Adipocyte (in vitro differentiated cells): Measurements from ENCODE around the gene REC8.
"Not testable (repeated sequence)": the region's sequence is repeated elsewhere in the genome, so short reads cannot be mapped to it uniquely, and the experiment has no call there.

Source experiments
- DNase-seq: peaks from one replicate; pipeline ENCODE4 v3.0.0-alpha.2; 2015; ENCODE audit warnings: low read depth
- H3K27me3 ChIP-seq: replicated peaks from 2 replicates; pipeline ENCODE4 v1.7.0; 2013; ENCODE audit warnings: mild to moderate bottlenecking, low read length, moderate library complexity; ENCODE audit not compliant: control insufficient read depth, insufficient read depth
- H3K36me3 ChIP-seq: 2 replicates; pipeline ENCODE4 v1.7.0; 2013; ENCODE audit warnings: low read length, mild to moderate bottlenecking, moderate library complexity; ENCODE audit not compliant: control insufficient read depth, insufficient read depth, severe bottlenecking
- H3K4me1 ChIP-seq: 2 replicates; pipeline ENCODE4 v1.7.0; 2013; ENCODE audit warnings: mild to moderate bottlenecking, low read length, moderate library complexity; ENCODE audit not compliant: control insufficient read depth, insufficient read depth
- H3K4me3 ChIP-seq: 2 replicates; pipeline ENCODE4 v1.7.0; 2013; ENCODE audit warnings: mild to moderate bottlenecking, low read length, moderate library complexity
- H3K9ac ChIP-seq: 2 replicates; pipeline ENCODE4 v1.7.0; 2013; ENCODE audit warnings: mild to moderate bottlenecking, low read length, moderate library complexity
- H3K9me3 ChIP-seq: 2 replicates; pipeline ENCODE4 v1.7.0; 2013; ENCODE audit warnings: mild to moderate bottlenecking, low read length, moderate library complexity; ENCODE audit not compliant: control insufficient read depth

REC8 gene

GRCh38 chr14:24203249-24203886, 31.5 kb downstream of the REC8 start:
- not testable (repeated sequence) for H3K4me1 ChIP-seq, H3K9ac ChIP-seq, H3K4me3 ChIP-seq, H3K9me3 ChIP-seq, DNase-seq, H3K27me3 ChIP-seq
- peaks cover 49% of the 10 kb centered on the region for H3K36me3 ChIP-seq

GRCh38 chr14:24204163-24205146, 32.6 kb downstream of the REC8 start:
- Histone ChIP-seq H3K27me3 (no peaks in the 10 kb centered on the region), H3K36me3 (peaks cover 58% of the 10 kb centered on the region), H3K4me3 (no peak overlapping the region), H3K4me1 (no peaks in the 10 kb centered on the region), H3K9ac (no peak overlapping the region), H3K9me3 (no peaks in the 10 kb centered on the region)
- no peak for DNase-seq

GRCh38 chr14:24206260-24207103, 34.6 kb downstream of the REC8 start:
- Histone ChIP-seq H3K36me3 (peaks cover 72% of the 10 kb centered on the region), H3K9me3 (no peaks in the 10 kb centered on the region), H3K27me3 (no peaks in the 10 kb centered on the region), H3K9ac (no peak overlapping the region), H3K4me3 (no peak overlapping the region), H3K4me1 (no peaks in the 10 kb centered on the region)
- no peak for DNase-seq

DNA sequence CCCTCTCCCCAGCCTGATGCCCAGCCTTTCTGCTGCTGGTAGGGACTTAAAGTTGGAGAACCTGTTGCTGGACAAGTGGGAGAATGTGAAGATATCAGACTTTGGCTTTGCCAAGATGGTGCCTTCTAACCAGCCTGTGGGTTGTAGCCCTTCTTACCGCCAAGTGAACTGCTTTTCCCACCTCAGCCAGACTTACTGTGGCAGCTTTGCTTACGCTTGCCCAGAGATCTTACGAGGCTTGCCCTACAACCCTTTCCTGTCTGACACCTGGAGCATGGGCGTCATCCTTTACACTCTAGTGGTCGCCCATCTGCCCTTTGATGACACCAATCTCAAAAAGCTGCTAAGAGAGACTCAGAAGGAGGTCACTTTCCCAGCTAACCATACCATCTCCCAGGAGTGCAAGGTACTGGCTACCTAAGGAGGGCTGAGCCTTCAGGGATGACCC, 35.2 kb downstream of the REC8 start:
- no peaks in the 10 kb centered on the region for H3K9me3 ChIP-seq
- no peak overlapping the region for H3K4me3 ChIP-seq
- H3K27me3 ChIP-seq, result no peaks in the 10 kb centered on the region
- no peak for DNase-seq
- H3K4me1 ChIP-seq, result no peaks in the 10 kb centered on the region
- H3K36me3 ChIP-seq, result peaks cover 69% of the 10 kb centered on the region
- no peak overlapping the region for H3K9ac ChIP-seq

DNA sequence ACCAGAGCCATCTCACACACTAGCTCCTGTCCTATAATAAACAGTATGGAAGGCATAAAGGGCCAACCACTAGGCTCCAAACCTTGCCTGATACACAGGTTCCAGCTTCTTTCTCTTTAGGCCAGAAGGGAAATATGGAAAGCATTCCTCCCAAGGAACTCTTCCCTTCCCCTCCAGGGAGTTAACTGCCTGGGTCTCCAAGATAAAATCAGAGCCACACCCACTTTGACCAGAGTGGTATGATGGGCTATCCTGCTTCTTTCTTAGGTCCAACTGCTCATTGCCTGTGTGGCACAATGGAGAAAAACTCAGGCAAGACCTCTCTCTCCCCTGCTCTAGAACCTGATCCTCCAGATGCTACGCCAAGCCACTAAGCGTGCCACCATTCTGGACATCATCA, 35.7 kb downstream of the REC8 start:
- Histone ChIP-seq H3K9me3 (no peaks in the 10 kb centered on the region), H3K27me3 (no peaks in the 10 kb centered on the region), H3K9ac (no peak overlapping the region), H3K4me3 (no peak overlapping the region), H3K36me3 (peaks cover 69% of the 10 kb centered on the region), H3K4me1 (no peaks in the 10 kb centered on the region)
- DNase-seq, result no peak

- Histone ChIP-seq H3K36me3 (peaks cover 46% of the 10 kb centered on the region), H3K4me3 (no peak overlapping the region)
Observed at GRCh38 chr14:24211311-24211710, 39.4 kb downstream of the REC8 start.

DNA sequence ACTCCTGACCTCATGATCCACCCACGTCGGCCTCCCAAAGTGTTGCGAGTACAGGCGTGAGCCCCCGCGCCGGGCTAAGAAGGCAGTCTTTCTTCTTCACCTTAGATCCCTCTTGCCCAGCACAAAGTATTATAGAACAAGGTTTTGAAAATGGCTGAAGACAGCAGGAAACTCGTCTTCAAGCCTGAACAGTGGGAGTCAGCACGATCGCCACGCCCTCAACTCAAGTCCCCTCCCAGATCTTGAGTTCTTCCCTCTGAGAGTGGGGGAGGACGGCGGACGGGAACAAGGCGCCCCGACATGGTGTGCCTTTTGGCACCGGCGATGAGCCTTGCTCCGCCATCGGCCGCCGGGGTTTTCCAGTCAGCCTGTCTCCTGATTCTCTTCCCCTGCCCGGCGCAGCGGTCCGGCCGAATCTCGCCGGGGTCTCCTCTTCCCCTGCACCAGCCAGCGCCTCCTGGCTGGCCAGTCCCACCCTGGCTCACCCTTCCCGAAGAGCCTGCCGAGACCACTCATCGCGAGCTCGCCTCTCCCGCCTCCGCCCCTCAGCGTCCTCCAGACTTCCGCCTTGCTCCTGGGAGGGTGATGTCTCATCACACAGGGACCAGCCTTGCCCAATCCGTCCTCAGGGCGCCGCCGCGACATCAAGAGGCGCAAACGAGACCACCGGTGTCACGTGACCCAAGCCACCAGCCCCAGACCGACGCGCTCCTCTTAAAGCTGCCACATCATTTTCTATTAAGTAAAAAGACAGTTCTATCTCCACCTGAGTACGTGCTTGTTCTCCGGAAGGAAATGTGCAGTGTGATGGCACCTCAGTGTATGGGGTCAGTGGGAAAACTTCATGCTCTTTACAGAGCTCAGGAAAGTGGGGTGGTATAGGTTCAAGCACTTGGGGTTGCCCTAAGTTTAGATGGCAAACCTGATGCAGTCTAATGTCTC, 41.3 kb downstream of the REC8 start, which contains the start of gene CHMP4A:
Gene CHMP4A, minus strand, starts transcription at position 565 of the 942 bp plus-strand sequence. Its CDS starts 49 bp downstream, at position 516.
- Histone ChIP-seq H3K9me3 (no peaks in the 10 kb centered on the region), H3K9ac (peak within 1 kb of the TSS; percentile 97)

More at GRCh38 chr14:24211311-24211710, 39.4 kb downstream of the REC8 start:
- H3K4me1 ChIP-seq, result peaks cover 13% of the 10 kb centered on the region
- no peaks in the 10 kb centered on the region for H3K9me3 ChIP-seq
- DNase-seq, result no peak
- no peaks in the 10 kb centered on the region for H3K27me3 ChIP-seq
- H3K9ac ChIP-seq, result no peak overlapping the region

DNA sequence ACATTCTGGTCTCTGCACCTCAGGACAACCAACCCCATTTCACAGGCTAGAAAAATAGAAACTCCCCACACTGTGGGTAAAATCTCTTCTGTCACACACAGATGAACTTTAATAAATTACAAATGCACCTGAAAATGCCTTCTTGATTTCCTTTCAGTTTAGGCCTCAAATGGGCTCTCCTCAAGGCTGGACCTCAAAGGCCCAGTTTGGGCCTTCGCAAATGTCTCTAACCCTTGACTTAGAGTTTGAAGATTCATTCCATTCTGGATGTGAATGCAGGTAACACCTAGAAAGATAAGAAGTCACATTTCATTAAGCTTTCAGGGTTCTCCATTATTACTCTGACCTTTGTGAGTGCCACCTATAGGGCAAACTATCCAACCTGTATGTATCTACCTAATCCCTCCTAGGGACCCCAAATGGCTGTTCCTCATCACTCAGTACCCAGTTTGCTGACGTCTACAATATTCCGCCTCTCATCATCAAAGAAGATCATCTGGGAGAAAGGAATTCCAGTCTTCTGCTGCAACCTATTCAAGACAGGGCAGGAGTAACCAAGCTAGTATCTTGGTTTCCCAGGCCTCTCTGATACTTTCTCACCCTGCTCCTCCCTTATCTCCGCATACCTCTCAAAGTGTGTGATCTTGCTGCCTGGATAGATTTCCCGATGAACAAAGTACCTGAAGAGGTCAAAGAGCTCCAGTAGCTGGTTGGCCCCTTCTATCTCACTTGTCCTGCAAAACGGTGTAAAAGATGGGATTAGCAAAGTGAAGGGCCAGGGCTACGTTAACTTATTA, 42.2 kb downstream of the REC8 start:
- H3K4me3 ChIP-seq, result peak overlapping the region; percentile 93
- H3K36me3 ChIP-seq, result peaks cover 37% of the 10 kb centered on the region
- H3K27me3 ChIP-seq, result no peaks in the 10 kb centered on the region
- H3K9ac ChIP-seq, result peak overlapping the region; percentile 97
- peaks cover 14% of the 10 kb centered on the region for H3K4me1 ChIP-seq
- H3K9me3 ChIP-seq, result no peaks in the 10 kb centered on the region
- DNase-seq, result no peak

More for the DNA sequence above, 41.3 kb downstream of the REC8 start, which contains the start of gene CHMP4A:
- Histone ChIP-seq H3K27me3 (no peaks in the 10 kb centered on the region), H3K4me1 (peaks cover 14% of the 10 kb centered on the region), H3K4me3 (peak within 1 kb of the TSS; percentile 93), H3K36me3 (peaks cover 42% of the 10 kb centered on the region)
- DNase-seq, result peak; percentile 99

DNA sequence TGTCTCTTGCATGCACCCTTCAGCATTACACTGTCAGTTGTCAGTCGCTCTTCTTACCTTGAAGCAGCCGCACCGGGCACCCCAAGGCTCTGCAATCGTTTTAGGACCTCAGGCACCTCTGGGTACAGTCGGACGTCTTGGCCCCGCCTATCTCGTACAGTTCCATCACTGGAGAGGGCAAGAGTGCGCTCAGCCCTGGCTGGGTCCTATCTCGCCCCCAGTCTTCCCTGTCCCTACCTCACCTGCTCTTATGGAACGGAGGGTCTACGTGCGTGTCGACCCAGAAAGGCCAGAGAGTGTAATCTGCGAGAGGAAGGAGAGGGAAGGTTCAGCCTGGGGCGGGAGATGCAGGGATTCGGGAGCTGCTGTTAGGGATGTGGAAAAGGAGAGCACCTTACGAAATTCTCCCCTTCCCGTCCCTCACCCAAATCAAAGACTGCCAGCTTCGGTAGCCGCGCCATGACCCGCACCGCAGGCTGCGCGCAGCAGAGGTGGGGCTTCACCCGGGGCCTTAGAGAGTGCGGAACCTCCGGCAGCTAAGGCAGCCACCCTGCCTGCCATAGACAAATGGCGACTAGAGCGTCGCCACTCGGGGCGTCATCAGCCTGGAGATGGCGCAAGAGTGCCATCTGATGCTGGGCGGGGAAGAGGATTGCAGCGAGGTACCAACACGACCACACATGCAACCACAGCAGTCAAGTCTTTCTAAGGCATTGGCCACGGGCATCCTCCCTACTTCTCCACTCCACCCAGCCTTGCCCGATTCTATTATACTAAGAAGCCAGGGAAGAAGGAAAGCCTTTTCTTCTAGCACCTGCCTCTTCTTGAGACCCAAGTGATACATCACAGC, 43.8 kb downstream of the REC8 start, which contains the start of gene MDP1:
Gene MDP1, minus strand, starts transcription at position 572 of the 850 bp plus-strand sequence. Its CDS starts 111 bp downstream, at position 461.
- DNase-seq, result peak; percentile 95
- peaks cover 14% of the 10 kb centered on the region for H3K4me1 ChIP-seq
- H3K9me3 ChIP-seq, result no peaks in the 10 kb centered on the region
- no peaks in the 10 kb centered on the region for H3K27me3 ChIP-seq
- H3K9ac ChIP-seq, result peak within 1 kb of the TSS; percentile 90
- peak within 1 kb of the TSS; percentile 91 for H3K4me3 ChIP-seq
- peaks cover 24% of the 10 kb centered on the region for H3K36me3 ChIP-seq
